ENCODE results near the gene AOAH.

Gene AOAH

DNA sequence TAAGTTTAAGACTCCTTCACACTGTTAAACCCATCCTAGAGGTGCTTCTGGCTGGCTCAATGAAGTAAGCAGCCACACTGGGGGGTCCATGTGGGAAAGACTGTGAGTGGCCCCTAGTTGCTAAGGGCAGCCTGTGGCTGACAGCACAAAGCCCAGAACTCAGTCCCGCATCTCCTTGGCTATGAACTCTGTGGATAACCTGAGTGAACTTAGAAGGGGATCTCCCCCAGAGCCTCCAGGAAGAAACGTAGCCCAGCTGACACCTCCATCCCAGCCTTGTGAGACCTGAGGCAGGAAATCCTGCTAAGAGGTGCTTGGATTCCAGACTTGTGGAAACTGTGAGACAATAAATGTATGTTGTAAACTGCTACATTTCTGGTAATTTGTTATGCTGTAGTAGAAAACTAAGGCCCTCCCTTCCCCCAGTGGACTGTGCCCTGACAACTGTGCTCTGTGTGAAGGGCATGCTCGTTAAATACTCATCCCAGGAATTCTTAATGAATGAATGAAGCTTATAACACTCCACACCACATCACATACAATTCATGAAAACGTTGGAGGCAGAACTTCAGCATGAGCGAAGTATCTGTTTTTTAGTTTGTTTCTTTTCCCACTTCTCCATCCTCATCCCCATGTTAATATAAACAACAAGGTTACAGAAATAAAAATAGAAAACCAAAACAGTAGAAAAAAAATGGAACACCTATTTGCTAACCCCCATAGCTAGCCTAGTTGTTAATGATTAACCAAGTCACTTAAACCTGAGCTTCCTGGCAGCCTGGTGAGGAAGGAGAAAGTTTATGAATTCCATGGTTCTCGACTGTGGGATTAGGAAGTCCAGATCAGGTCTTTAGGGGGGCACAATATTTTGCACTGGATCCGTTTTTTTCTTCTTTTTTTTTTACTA, 36.8 kb upstream of the AOAH start:
- TF ChIP-seq, protein P1, sequence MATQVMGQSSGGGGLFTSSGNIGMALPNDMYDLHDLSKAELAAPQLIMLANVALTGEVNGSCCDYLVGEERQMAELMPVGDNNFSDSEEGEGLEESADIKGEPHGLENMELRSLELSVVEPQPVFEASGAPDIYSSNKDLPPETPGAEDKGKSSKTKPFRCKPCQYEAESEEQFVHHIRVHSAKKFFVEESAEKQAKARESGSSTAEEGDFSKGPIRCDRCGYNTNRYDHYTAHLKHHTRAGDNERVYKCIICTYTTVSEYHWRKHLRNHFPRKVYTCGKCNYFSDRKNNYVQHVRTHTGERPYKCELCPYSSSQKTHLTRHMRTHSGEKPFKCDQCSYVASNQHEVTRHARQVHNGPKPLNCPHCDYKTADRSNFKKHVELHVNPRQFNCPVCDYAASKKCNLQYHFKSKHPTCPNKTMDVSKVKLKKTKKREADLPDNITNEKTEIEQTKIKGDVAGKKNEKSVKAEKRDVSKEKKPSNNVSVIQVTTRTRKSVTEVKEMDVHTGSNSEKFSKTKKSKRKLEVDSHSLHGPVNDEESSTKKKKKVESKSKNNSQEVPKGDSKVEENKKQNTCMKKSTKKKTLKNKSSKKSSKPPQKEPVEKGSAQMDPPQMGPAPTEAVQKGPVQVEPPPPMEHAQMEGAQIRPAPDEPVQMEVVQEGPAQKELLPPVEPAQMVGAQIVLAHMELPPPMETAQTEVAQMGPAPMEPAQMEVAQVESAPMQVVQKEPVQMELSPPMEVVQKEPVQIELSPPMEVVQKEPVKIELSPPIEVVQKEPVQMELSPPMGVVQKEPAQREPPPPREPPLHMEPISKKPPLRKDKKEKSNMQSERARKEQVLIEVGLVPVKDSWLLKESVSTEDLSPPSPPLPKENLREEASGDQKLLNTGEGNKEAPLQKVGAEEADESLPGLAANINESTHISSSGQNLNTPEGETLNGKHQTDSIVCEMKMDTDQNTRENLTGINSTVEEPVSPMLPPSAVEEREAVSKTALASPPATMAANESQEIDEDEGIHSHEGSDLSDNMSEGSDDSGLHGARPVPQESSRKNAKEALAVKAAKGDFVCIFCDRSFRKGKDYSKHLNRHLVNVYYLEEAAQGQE (IDR thresholded peaks at IDR 0.05; ENCODE audit: insufficient replicate concordance, low read depth) = no peak
- TF ChIP-seq, protein P2, sequence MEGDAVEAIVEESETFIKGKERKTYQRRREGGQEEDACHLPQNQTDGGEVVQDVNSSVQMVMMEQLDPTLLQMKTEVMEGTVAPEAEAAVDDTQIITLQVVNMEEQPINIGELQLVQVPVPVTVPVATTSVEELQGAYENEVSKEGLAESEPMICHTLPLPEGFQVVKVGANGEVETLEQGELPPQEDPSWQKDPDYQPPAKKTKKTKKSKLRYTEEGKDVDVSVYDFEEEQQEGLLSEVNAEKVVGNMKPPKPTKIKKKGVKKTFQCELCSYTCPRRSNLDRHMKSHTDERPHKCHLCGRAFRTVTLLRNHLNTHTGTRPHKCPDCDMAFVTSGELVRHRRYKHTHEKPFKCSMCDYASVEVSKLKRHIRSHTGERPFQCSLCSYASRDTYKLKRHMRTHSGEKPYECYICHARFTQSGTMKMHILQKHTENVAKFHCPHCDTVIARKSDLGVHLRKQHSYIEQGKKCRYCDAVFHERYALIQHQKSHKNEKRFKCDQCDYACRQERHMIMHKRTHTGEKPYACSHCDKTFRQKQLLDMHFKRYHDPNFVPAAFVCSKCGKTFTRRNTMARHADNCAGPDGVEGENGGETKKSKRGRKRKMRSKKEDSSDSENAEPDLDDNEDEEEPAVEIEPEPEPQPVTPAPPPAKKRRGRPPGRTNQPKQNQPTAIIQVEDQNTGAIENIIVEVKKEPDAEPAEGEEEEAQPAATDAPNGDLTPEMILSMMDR (IDR thresholded peaks at IDR 0.05; ENCODE audit: insufficient read depth, low read length) = no peak
- TF ChIP-seq POLR2AphosphoS5 (IDR thresholded peaks at IDR 0.05; ENCODE audit: low read depth) = no peak
- TF ChIP-seq SPI1 (IDR thresholded peaks at IDR 0.05; ENCODE audit: borderline replicate concordance, low read depth) = no peak
- no peak for TF ChIP-seq GABPA (IDR thresholded peaks at IDR 0.05; ENCODE audit: low read depth)
- no peak overlapping the region for H3K27ac ChIP-seq (replicated peaks)
- H3K27me3 ChIP-seq (ENCODE audit: insufficient read depth, poor library complexity, severe bottlenecking) = no peaks in the 10 kb centered on the region
- no peak for DNase-seq (ENCODE audit: low read depth in 1 of 2, low spot score in 1 of 2)
- no peak overlapping the region for H3K4me3 ChIP-seq (replicated peaks; ENCODE audit: insufficient read depth, low read length)

DNA sequence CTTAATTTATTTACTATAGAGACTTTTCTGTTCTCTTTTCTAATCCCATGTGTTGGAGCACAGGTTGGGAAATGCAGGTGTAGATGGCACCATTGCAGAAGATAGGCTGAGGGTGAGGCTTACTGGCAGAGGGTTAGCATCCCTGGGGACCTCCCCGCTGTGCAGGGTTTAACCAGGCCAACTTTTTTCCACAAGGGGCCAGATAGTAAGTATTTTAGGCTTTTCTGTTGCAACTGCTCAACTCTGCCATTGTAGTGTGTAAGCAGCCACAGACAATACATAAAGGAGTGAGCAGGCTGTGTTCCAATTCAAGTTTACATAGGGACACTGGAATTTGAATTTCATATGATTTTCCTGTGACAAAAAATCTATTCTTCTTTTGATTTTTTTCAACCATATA, 34.6 kb upstream of the AOAH start:
- no peak overlapping the region for H3K27ac ChIP-seq (replicated peaks)
- H3K4me3 ChIP-seq (replicated peaks; ENCODE audit: insufficient read depth, low read length) = no peak overlapping the region
- no peaks in the 10 kb centered on the region for H3K27me3 ChIP-seq (ENCODE audit: insufficient read depth, poor library complexity, severe bottlenecking)
- no peak for DNase-seq (ENCODE audit: low read depth in 1 of 2, low spot score in 1 of 2)
- TF ChIP-seq SPI1 (IDR thresholded peaks at IDR 0.05; ENCODE audit: borderline replicate concordance, low read depth) = no peak
- TF ChIP-seq GABPA (IDR thresholded peaks at IDR 0.05; ENCODE audit: low read depth) = no peak
- TF ChIP-seq, protein P2 (IDR thresholded peaks at IDR 0.05; ENCODE audit: insufficient read depth, low read length) = no peak

DNA sequence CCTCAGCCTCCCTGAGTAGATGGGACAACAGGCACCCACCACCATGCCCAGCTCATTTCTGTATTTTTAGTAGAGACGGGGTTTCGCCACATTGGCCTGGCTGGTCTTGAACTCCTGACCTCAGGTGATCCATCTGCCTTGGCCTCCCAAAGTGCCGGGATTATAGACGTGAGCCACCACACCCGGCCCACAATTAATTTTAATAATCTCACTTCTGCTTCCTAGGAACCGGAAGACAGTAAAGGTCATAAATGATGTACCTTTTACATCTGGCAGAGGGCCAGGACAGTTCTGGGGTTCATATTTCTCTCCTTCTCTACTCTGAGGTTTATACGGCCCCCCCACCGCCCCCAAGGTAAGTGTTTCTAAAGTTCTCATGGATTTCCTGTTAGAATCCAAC, 31.2 kb upstream of the AOAH start:
- no peak overlapping the region for H3K4me3 ChIP-seq (replicated peaks; ENCODE audit: insufficient read depth, low read length)
- DNase-seq (ENCODE audit: low read depth in 1 of 2, low spot score in 1 of 2) = no peak
- no peak overlapping the region for H3K27ac ChIP-seq (replicated peaks)
- TF ChIP-seq POLR2AphosphoS5 (IDR thresholded peaks at IDR 0.05; ENCODE audit: low read depth) (no peak), SPI1 (IDR thresholded peaks at IDR 0.05; ENCODE audit: borderline replicate concordance, low read depth) (no peak), GABPA (IDR thresholded peaks at IDR 0.05; ENCODE audit: low read depth) (no peak)
- TF ChIP-seq, protein P2 (IDR thresholded peaks at IDR 0.05; ENCODE audit: insufficient read depth, low read length) = no peak
- TF ChIP-seq, protein P1 (IDR thresholded peaks at IDR 0.05; ENCODE audit: insufficient replicate concordance, low read depth) = no peak
- H3K27me3 ChIP-seq (ENCODE audit: insufficient read depth, poor library complexity, severe bottlenecking) = no peaks in the 10 kb centered on the region
